DOHH2 (cell line): Measurements from ENCODE around the gene HECTD1.
"Not testable (repeated sequence)": the region's sequence is repeated elsewhere in the genome, so short reads cannot be mapped to it uniquely, and the experiment has no call there.

ENCODE experiments used
- H3F3A ChIP-seq: fragments of 200-600 bp; sonication (generic), shearing (Covaris generic); 2 replicates; pipeline ENCODE4 v1.6.0; 2016; ENCODE audit warnings: antibody characterized with exemption, mild to moderate bottlenecking; ENCODE audit not compliant: control insufficient read depth, insufficient read depth
- H3K27ac ChIP-seq: fragments of 200-600 bp; sonication (generic); 2 replicates; pipeline ENCODE4 v1.5.1; 2014; ENCODE audit warnings: low read depth, mild to moderate bottlenecking, low read length, moderate library complexity
- H3K27me3 ChIP-seq: fragments of 200-600 bp; sonication (generic); 2 replicates; pipeline ENCODE4 v1.6.1; 2014; ENCODE audit warnings: mild to moderate bottlenecking, low read length, mixed read lengths; ENCODE audit not compliant: control insufficient read depth
- H3K36me3 ChIP-seq: fragments of 200-600 bp; sonication (generic); 2 replicates; pipeline ENCODE4 v1.6.1; 2014; ENCODE audit warnings: mild to moderate bottlenecking, low read length, moderate library complexity, mixed read lengths; ENCODE audit not compliant: control insufficient read depth
- H3K4me1 ChIP-seq: fragments of 200-600 bp; sonication (generic); 2 replicates; pipeline ENCODE4 v1.6.1; 2014; ENCODE audit warnings: mild to moderate bottlenecking, low read length, mixed read lengths; ENCODE audit not compliant: control insufficient read depth
- H3K4me2 ChIP-seq: fragments of 200-600 bp; sonication (generic); 2 replicates; pipeline ENCODE4 v1.6.0; 2014; ENCODE audit warnings: mild to moderate bottlenecking, low read length, moderate library complexity
- H3K4me3 ChIP-seq: fragments of 200-600 bp; sonication (generic); 2 replicates; pipeline ENCODE4 v1.5.1; 2014; ENCODE audit warnings: mild to moderate bottlenecking, low read length, mixed read lengths
- H3K79me2 ChIP-seq: fragments of 200-600 bp; sonication (generic); 2 replicates; pipeline ENCODE4 v1.6.1; 2014; ENCODE audit warnings: mild to moderate bottlenecking, low read length, mixed read lengths; ENCODE audit not compliant: control insufficient read depth
- H3K9me2 ChIP-seq: fragments of 200-600 bp; sonication (generic); replicated peaks from 2 replicates; pipeline ENCODE4 v1.6.1; 2014; ENCODE audit warnings: mild to moderate bottlenecking, low read length, mixed read lengths; ENCODE audit not compliant: control insufficient read depth
- H3K9me3 ChIP-seq: fragments of 200-600 bp; sonication (generic); 2 replicates; pipeline ENCODE4 v1.6.1; 2014; ENCODE audit warnings: antibody characterized with exemption, low read length, mixed read lengths; ENCODE audit not compliant: control insufficient read depth, insufficient read depth
- H4K20me1 ChIP-seq: fragments of 200-600 bp; sonication (generic); 2 replicates; pipeline ENCODE4 v1.6.0; 2014; ENCODE audit warnings: low read depth, mild to moderate bottlenecking, antibody characterized with exemption, low read length, moderate library complexity; ENCODE audit not compliant: control insufficient read depth, insufficient read depth
- CTCF ChIP-seq: fragments of 200-600 bp; sonication (generic); IDR thresholded peaks from one replicate; pipeline ENCODE4 v1.5.1; 2014; ENCODE audit warnings: antibody characterized with exemption, mild to moderate bottlenecking, low read depth, low read length; ENCODE audit not compliant: poor library complexity, severe bottlenecking
- EZH2phosphoT487 ChIP-seq: fragments of 200-600 bp; sonication (generic); IDR thresholded peaks from 2 replicates; pipeline ENCODE4 v1.6.1; 2017; ENCODE audit warnings: borderline replicate concordance, mild to moderate bottlenecking, antibody characterized with exemption, low read length, moderate library complexity, mixed read lengths

The HECTD1 gene

GRCh38 chr14:31059152-31059924 lies 148.3 kb downstream of the HECTD1 start:
- Histone ChIP-seq H3K27me3 (no peaks in the 10 kb centered on the region), H3K27ac (no peak overlapping the region), H3K9me3 (no peaks in the 10 kb centered on the region), H3K9me2 (no peaks in the 10 kb centered on the region), H3K79me2 (no peaks in the 10 kb centered on the region), H3K4me3 (no peak overlapping the region), H3K4me2 (no peak overlapping the region), H3K36me3 (no peaks in the 10 kb centered on the region), H3K4me1 (peaks cover 15% of the 10 kb centered on the region), H4K20me1 (no peaks in the 10 kb centered on the region), H3F3A (no peaks in the 10 kb centered on the region)
- TF ChIP-seq CTCF (no peak), EZH2phosphoT487 (no peak)

DNA sequence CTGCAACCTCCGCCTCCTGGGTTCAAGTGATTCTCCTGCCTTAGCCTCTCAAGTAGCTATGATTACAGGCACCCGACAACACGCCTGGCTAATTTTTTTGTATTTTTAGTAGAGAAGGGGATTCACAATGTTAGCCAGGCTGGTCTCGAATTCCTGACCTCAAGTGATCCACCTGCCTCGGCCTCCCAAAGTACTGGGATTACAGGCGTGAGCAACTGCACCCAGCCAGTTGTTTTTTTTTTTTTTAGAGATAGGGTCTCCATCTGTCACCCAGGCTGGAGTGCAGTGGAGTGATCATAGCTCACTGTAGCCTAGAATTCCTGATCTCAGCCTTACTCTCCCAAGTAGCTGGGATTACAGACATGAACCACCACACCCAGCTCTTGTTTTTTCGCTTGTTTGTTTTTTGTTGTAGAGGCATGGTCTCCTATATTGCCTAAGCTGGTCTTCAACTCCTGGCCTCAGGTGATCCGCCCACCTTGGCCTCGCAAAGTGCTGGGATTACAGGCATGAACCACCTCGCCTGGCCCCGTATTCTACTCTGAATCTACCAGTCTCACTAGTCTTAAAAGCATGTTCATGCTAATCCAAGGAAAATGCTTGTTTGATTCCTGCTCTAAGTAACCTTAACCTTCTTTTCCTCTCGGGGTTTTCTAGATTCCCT lies 149.8 kb downstream of the HECTD1 start:
- Histone ChIP-seq H3K9me3 (no peaks in the 10 kb centered on the region), H3F3A (no peaks in the 10 kb centered on the region), H3K27ac (no peak overlapping the region), H3K4me3 (no peak overlapping the region), H3K27me3 (no peaks in the 10 kb centered on the region), H3K4me1 (peaks cover 15% of the 10 kb centered on the region), H4K20me1 (no peaks in the 10 kb centered on the region), H3K9me2 (no peaks in the 10 kb centered on the region), H3K79me2 (no peaks in the 10 kb centered on the region), H3K36me3 (no peaks in the 10 kb centered on the region), H3K4me2 (no peak overlapping the region)
- TF ChIP-seq CTCF (no peak), EZH2phosphoT487 (no peak)

DNA sequence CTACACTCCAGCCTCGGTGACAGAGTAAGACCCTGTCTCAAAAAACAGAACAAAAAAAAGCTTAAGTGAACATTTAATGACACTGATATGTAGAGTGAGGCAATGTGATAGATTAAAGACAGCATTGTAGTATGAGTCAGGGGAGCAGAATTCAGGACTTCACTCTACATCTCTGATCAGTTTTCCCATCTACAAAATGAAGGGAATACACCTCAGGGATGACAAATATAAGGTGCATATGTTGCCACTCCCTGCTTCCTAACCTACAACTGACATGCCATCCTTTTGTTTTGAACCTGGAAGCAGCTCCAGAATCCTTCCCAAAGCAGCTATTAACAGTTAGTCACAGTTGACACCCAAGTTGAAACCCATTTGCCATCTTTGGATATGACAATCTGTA lies 150.6 kb downstream of the HECTD1 start:
- Histone ChIP-seq H3K27me3 (no peaks in the 10 kb centered on the region), H3K4me1 (peaks cover 15% of the 10 kb centered on the region), H3K9me2 (no peaks in the 10 kb centered on the region), H3F3A (no peaks in the 10 kb centered on the region), H3K36me3 (no peaks in the 10 kb centered on the region), H3K27ac (no peak overlapping the region), H3K4me2 (no peak overlapping the region), H3K79me2 (no peaks in the 10 kb centered on the region), H3K4me3 (no peak overlapping the region), H3K9me3 (no peaks in the 10 kb centered on the region), H4K20me1 (no peaks in the 10 kb centered on the region)
- TF ChIP-seq EZH2phosphoT487 (no peak), CTCF (no peak)

DNA sequence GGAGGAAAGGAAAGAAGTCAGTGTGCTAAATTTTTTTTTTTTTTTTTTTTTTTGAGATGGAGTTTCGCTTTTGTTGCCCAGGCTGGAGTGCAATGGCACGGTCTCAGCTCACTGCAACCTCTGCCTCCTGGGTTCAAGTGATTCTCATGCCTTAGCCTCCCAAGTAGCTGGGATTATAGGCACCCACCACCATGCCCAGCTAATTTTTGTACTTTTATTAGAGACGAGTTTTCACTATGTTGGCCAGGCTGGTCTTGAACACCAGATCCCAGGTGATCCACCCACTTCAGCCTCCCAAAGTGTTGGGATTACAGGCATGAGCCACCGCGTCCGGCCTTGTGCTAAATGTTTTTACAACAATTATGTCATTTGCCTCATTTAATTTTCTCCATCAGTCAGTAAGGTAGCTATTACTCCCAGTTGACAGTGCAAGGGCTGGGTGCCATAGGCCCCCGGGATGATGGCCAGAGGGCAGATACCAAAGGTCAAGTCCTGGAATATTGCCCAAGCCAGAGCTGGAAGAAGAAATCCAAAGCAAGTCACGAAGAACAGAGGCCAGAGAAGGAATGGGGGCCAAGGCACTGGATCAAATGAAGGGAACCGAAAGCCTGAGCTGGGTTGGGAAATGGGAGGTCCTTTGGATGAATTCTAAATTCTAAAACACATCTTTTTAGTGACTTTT lies 154.5 kb downstream of the HECTD1 start:
- H3K27me3 ChIP-seq, H3K9me2 ChIP-seq, H3K4me3 ChIP-seq, H3K4me2 ChIP-seq, H3K36me3 ChIP-seq, H4K20me1 ChIP-seq, H3K79me2 ChIP-seq, H3K4me1 ChIP-seq, H3F3A ChIP-seq, H3K27ac ChIP-seq, H3K9me3 ChIP-seq: not testable (repeated sequence)
